ENCODE data around the gene COQ4. TPM values are rescaled to one million over a fixed set of nuclear protein-coding genes. Genes with fewer than 3 reads are reported as not detected.

Gene COQ4
- total RNA-seq, 1 donor from 2014 or later: 42.0 TPM

- H3K27me3 ChIP-seq: no peaks in the 10 kb centered on the region
- intact Hi-C loops (cut with DNase I): no loop called here
- no peak overlapping the region for H3K27ac ChIP-seq
- no peaks in the 10 kb centered on the region for H3K9me3 ChIP-seq
- peaks cover 0 to 27% of the 10 kb centered on the region in 2 donors for H3K36me3 ChIP-seq
- peaks cover 36% of the 10 kb centered on the region for H3K4me1 ChIP-seq
- TF ChIP-seq CTCF (IDR thresholded peaks at IDR 0.05): no peak
- no peak overlapping the region for H3K4me3 ChIP-seq
- DNase-seq (ENCODE audit: extremely low spot score in 2 of 2): no peak
Measured at GRCh38 chr9:128374221-128374675, 51.6 kb downstream of the COQ4 start.

GRCh38 chr9:128375865-128376264 lies 53.2 kb downstream of the COQ4 start:
- no peaks in the 10 kb centered on the region for H3K27me3 ChIP-seq
- no peak for DNase-seq (ENCODE audit: extremely low spot score in 2 of 2)
- TF ChIP-seq POLR2AphosphoS5 (IDR thresholded peaks at IDR 0.05; ENCODE audit: insufficient read depth in 1 of 2, low read depth in 1 of 2) (no peak), CTCF (IDR thresholded peaks at IDR 0.05) (no peak), POLR2A (IDR thresholded peaks at IDR 0.05) (no peak)
- H3K4me3 ChIP-seq: no peak overlapping the region
- peaks cover 24% of the 10 kb centered on the region for H3K4me1 ChIP-seq
- H3K36me3 ChIP-seq: peaks cover 0 to 30% of the 10 kb centered on the region in 2 donors
- intact Hi-C loops (cut with DNase I): no loop called here
- H3K27ac ChIP-seq: no peak overlapping the region
- H3K9me3 ChIP-seq: no peaks in the 10 kb centered on the region

GRCh38 chr9:128382261-128382660 lies 59.6 kb downstream of the COQ4 start:
- intact Hi-C loops (cut with DNase I): no loop called here
- no peaks in the 10 kb centered on the region for H3K4me1 ChIP-seq
- H3K27me3 ChIP-seq: no peaks in the 10 kb centered on the region
- no peaks in the 10 kb centered on the region for H3K9me3 ChIP-seq
- H3K36me3 ChIP-seq: peaks cover 0 to 43% of the 10 kb centered on the region in 2 donors
- DNase-seq (ENCODE audit: extremely low spot score in 2 of 2): no peak
- H3K27ac ChIP-seq: no peak overlapping the region
- no peak overlapping the region for H3K4me3 ChIP-seq
- TF ChIP-seq CTCF (IDR thresholded peaks at IDR 0.05): no peak
- TF ChIP-seq POLR2A (IDR thresholded peaks at IDR 0.05): no peak
- TF ChIP-seq POLR2AphosphoS5 (IDR thresholded peaks at IDR 0.05; ENCODE audit: insufficient read depth in 1 of 2, low read depth in 1 of 2): no peak

GRCh38 chr9:128383007-128383753 lies 60.5 kb downstream of the COQ4 start:
- no peak for TF ChIP-seq CTCF (IDR thresholded peaks at IDR 0.05)
- no peak for TF ChIP-seq POLR2A (IDR thresholded peaks at IDR 0.05)
- TF ChIP-seq POLR2AphosphoS5 (IDR thresholded peaks at IDR 0.05; ENCODE audit: insufficient read depth in 1 of 2, low read depth in 1 of 2): no peak
- intact Hi-C loops (cut with DNase I): no loop called here
- no peaks in the 10 kb centered on the region for H3K4me1 ChIP-seq
- H3K36me3 ChIP-seq: peaks cover 0 to 43% of the 10 kb centered on the region in 2 donors
- H3K4me3 ChIP-seq: no peak overlapping the region
- no peak overlapping the region for H3K27ac ChIP-seq
- H3K27me3 ChIP-seq: no peaks in the 10 kb centered on the region
- no peaks in the 10 kb centered on the region for H3K9me3 ChIP-seq
- no peak for DNase-seq (ENCODE audit: extremely low spot score in 2 of 2)

Other genes starting within 250 kb of the COQ4 start
- gene PTGES2, start 195.1 kb upstream of the COQ4 start, total RNA-seq: 101 TPM
- 136 TPM for gene LCN2, start 173.4 kb upstream of the COQ4 start, total RNA-seq
- gene BBLN, start 162.6 kb upstream of the COQ4 start, total RNA-seq: 134 TPM
- gene CIZ1, start 131.3 kb upstream of the COQ4 start, total RNA-seq: 101 TPM
- 33.4 TPM for gene DNM1, start 119.5 kb upstream of the COQ4 start, total RNA-seq
- 84.5 TPM for gene GOLGA2, start 46.8 kb upstream of the COQ4 start, total RNA-seq
- 42.7 TPM for gene SWI5, start 46.6 kb upstream of the COQ4 start, total RNA-seq
- 11.3 TPM for gene TRUB2, start 392 bp upstream of the COQ4 start, total RNA-seq
- 28.0 TPM for gene SLC27A4, start 17.7 kb downstream of the COQ4 start, total RNA-seq
- 15.2 TPM for gene URM1, start 48.5 kb downstream of the COQ4 start, total RNA-seq
- gene CERCAM, start 98.0 kb downstream of the COQ4 start, total RNA-seq: 36.1 TPM
- gene ODF2, start 133.2 kb downstream of the COQ4 start, total RNA-seq: 18.9 TPM
- 20.9 TPM for gene GLE1, start 181.9 kb downstream of the COQ4 start, total RNA-seq
- gene SPTAN1, start 229.7 kb downstream of the COQ4 start, total RNA-seq: 292 TPM